Measurements from ENCODE around the gene NPTX1. TPM values are rescaled to one million over a fixed set of nuclear protein-coding genes. Genes with fewer than 3 reads are reported as not detected.

NPTX1 gene
- total RNA-seq, 4 donors from 2014 or later, result 1.1 to 2.6 (median 2.3) TPM

- intact Hi-C loops (cut with DNase I; ENCODE audit: low total_unique reads), result no loop called here
- no peak for TF ChIP-seq CTCF (IDR thresholded peaks at IDR 0.05)
- no peak for TF ChIP-seq POLR2A (IDR thresholded peaks at IDR 0.05)
- WGBS, 2 donors, result 85 to 86% methylated on average over 10 of the region's 10 CpGs
- DNase-seq (ENCODE audit: low spot score in 2 of 2), result no peak
- H3K4me3 ChIP-seq (ENCODE audit: low read depth, poor library complexity, severe bottlenecking), result no peak overlapping the region
Observed at GRCh38 chr17:80497726-80498241, 21.4 kb upstream of the NPTX1 start.

- 71 to 75% methylated on average over 7 of the region's 7 CpGs for WGBS, 2 donors
- no peak overlapping the region for H3K4me3 ChIP-seq (ENCODE audit: low read depth, poor library complexity, severe bottlenecking)
- TF ChIP-seq CTCF (IDR thresholded peaks at IDR 0.05), result no peak
- TF ChIP-seq POLR2A (IDR thresholded peaks at IDR 0.05), result no peak
- intact Hi-C loops (cut with DNase I; ENCODE audit: low total_unique reads), result no loop called here
- DNase-seq (ENCODE audit: low spot score in 2 of 2), result no peak
Observed at GRCh38 chr17:80494547-80494946, 18.1 kb upstream of the NPTX1 start.

GRCh38 chr17:80492343-80493136 is 16.1 kb upstream of the NPTX1 start:
- no peak overlapping the region for H3K4me3 ChIP-seq (ENCODE audit: low read depth, poor library complexity, severe bottlenecking)
- WGBS, 2 donors, result 72 to 75% methylated on average over 21 of the region's 21 CpGs
- no peak for TF ChIP-seq POLR2A (IDR thresholded peaks at IDR 0.05)
- no peak for TF ChIP-seq CTCF (IDR thresholded peaks at IDR 0.05)
- DNase-seq (ENCODE audit: low spot score in 2 of 2), result no peak
- intact Hi-C loops (cut with DNase I; ENCODE audit: low total_unique reads), result no loop called here

DNA sequence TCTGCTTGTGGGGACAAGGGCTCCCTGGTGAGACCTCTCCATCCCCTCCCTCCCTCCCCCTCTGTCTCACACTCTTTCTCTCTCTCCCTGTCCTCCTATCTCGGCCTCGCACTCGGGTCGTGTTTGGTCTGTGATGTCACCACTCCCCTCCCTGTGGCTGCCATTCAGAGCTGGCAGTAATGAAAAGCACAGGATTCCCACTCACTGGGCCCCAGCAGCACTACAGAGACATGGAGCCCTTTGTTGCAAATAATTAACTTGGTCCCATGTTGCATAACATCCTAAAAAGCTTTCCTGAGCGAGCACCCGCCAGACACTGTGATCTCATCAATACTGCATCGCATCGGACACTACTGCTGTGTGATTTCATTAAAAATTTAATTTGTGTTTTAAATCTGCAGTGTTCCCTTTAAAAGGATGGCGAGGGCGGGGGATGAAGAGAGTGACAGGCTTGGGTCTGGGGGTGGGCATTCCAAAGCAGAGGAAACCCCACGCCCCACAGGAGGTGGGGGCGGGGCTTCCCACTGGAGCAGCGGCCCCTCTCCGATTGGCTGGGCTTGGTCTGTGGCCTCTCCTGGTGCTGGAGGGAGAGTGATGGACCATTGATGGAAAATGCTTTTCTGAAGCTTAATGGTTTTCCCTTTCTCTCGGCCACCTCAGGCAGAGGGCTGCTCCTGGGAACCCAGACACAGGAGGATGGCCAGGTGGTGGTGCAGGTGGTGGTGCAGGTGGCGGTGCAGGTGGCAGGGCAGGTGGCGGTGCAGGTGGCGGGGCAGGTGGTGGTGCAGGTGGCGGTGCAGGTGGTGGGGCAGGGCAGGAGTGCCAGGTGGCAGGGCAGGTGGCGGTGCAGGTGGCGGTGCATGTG is 15.3 kb upstream of the NPTX1 start:
- no peak for DNase-seq (ENCODE audit: low spot score in 2 of 2)
- intact Hi-C loops (cut with DNase I; ENCODE audit: low total_unique reads), result no loop called here
- no peak for TF ChIP-seq CTCF (IDR thresholded peaks at IDR 0.05)
- no peak for TF ChIP-seq POLR2A (IDR thresholded peaks at IDR 0.05)
- WGBS, 2 donors, result 41 to 45% methylated on average over 21 of the region's 21 CpGs
- H3K4me3 ChIP-seq (ENCODE audit: low read depth, poor library complexity, severe bottlenecking), result no peak overlapping the region

GRCh38 chr17:80487511-80487910 is 11.1 kb upstream of the NPTX1 start:
- TF ChIP-seq CTCF (IDR thresholded peaks at IDR 0.05) (no peak), POLR2A (IDR thresholded peaks at IDR 0.05) (no peak)
- DNase-seq (ENCODE audit: low spot score in 2 of 2), result no peak
- intact Hi-C loops (cut with DNase I; ENCODE audit: low total_unique reads), result no loop called here
- 42 to 49% methylated on average over 7 of the region's 7 CpGs for WGBS, 2 donors
- H3K4me3 ChIP-seq (ENCODE audit: low read depth, poor library complexity, severe bottlenecking), result no peak overlapping the region

Data from lower leg skin (tissue), 4 donors.